OCI-LY1 (cell line): ENCODE measurements around the gene VPS4A.
"Not testable (repeated sequence)": the region's sequence is repeated elsewhere in the genome, so short reads cannot be mapped to it uniquely, and the experiment has no call there.

Experiments used
- H2AFZ ChIP-seq: fragments of 200-600 bp; sonication (generic), shearing (Covaris generic); 2 replicates; pipeline ENCODE4 v1.6.0; 2014; ENCODE audit warnings: antibody characterized with exemption, mild to moderate bottlenecking, low read length
- H3F3A ChIP-seq: fragments of 200-600 bp; sonication (generic), shearing (Covaris generic); 2 replicates; pipeline ENCODE4 v1.6.0; 2014; ENCODE audit warnings: mild to moderate bottlenecking, antibody characterized with exemption, low read length, moderate library complexity; ENCODE audit not compliant: insufficient read depth
- H3K27ac ChIP-seq: fragments of 200-600 bp; sonication (generic); 2 replicates; pipeline ENCODE4 v1.5.1; 2014; ENCODE audit warnings: low read length, mixed run types, mild to moderate bottlenecking, low read depth; ENCODE audit not compliant: poor library complexity, severe bottlenecking
- H3K27me3 ChIP-seq: fragments of 200-600 bp; sonication (generic); 2 replicates; pipeline ENCODE4 v1.6.0; 2014; ENCODE audit warnings: antibody characterized with exemption, mild to moderate bottlenecking, low read length, moderate library complexity; ENCODE audit not compliant: insufficient read depth
- H3K36me3 ChIP-seq: fragments of 200-600 bp; sonication (generic); 2 replicates; pipeline ENCODE4 v1.6.1; 2014; ENCODE audit warnings: mild to moderate bottlenecking, antibody characterized with exemption, low read length, moderate library complexity, mixed read lengths; ENCODE audit not compliant: insufficient read depth
- H3K4me1 ChIP-seq: fragments of 200-600 bp; sonication (generic); 2 replicates; pipeline ENCODE4 v1.5.1; 2014; ENCODE audit warnings: mild to moderate bottlenecking, low read length, moderate library complexity; ENCODE audit not compliant: insufficient read depth, severe bottlenecking
- H3K4me2 ChIP-seq: fragments of 200-600 bp; sonication (generic), shearing (Covaris generic); 2 replicates; pipeline ENCODE4 v1.6.1; 2014; ENCODE audit warnings: low read length
- H3K4me3 ChIP-seq: fragments of 200-600 bp; sonication (generic); 2 replicates; pipeline ENCODE4 v1.5.1; 2014; ENCODE audit warnings: low read length, low read depth, mild to moderate bottlenecking, mixed read lengths; ENCODE audit not compliant: poor library complexity, severe bottlenecking
- H3K79me2 ChIP-seq: fragments of 200-600 bp; shearing (Covaris generic); 2 replicates; pipeline ENCODE4 v1.6.1; 2016; ENCODE audit warnings: mixed run types, low read length, mixed read lengths; ENCODE audit not compliant: insufficient read depth
- H3K9ac ChIP-seq: fragments of 200-600 bp; sonication (generic), shearing (Covaris generic); 2 replicates; pipeline ENCODE4 v1.6.1; 2014; ENCODE audit warnings: mild to moderate bottlenecking, low read length, mixed read lengths
- H3K9me2 ChIP-seq: fragments of 200-600 bp; sonication (generic), shearing (Covaris generic); 2 replicates; pipeline ENCODE4 v1.6.1; 2014; ENCODE audit warnings: low read depth, mild to moderate bottlenecking, low read length, mixed read lengths
- H3K9me3 ChIP-seq: fragments of 200-600 bp; shearing (Covaris generic); 2 replicates; pipeline ENCODE4 v1.6.1; 2014; ENCODE audit warnings: low read length, mixed read lengths
- H4K20me1 ChIP-seq: fragments of 200-600 bp; sonication (generic), shearing (Covaris generic); 2 replicates; pipeline ENCODE4 v1.6.0; 2016; ENCODE audit warnings: mild to moderate bottlenecking, low read length; ENCODE audit not compliant: insufficient read depth
- EZH2 ChIP-seq: fragments of 200-600 bp; sonication (generic), shearing (Covaris generic); IDR thresholded peaks from 2 replicates; pipeline ENCODE4 v1.8.0; 2017; ENCODE audit warnings: borderline replicate concordance, mixed run types, mild to moderate bottlenecking, antibody characterized with exemption, low read length, moderate library complexity, mixed read lengths
- TF ChIP-seq, protein P1 (sequence below): fragments of 200-600 bp; sonication (generic), shearing (Covaris generic); IDR thresholded peaks from 2 replicates; pipeline ENCODE4 v1.5.1; 2017; ENCODE audit warnings: mild to moderate bottlenecking, antibody characterized with exemption, low read length, moderate library complexity, mixed read lengths

The VPS4A gene

DNA sequence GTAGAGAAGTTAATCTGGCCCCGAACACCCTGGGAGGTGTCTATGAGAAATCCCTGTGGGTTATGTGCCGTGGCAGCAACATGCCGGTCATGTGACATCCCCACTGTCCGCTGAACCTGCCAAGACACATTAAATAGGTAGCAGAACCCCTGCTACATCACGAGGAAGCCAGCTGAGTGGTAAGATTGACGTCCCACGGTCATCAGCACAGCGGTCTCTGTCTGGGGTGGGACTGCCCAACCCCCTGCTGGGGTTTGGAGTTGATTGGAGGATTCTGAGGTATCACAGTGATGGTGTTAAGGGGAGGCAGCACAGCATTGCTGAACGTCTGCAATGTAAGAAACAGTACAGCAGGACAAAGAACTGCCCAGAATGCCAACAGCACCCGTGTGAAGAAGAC lies 38.4 kb downstream of the VPS4A start:
- Histone ChIP-seq H3K4me1 (no peaks in the 10 kb centered on the region), H2AFZ (no peak overlapping the region), H3K9me2 (no peaks in the 10 kb centered on the region), H3F3A (no peaks in the 10 kb centered on the region), H3K9ac (no peak overlapping the region), H3K27me3 (no peaks in the 10 kb centered on the region), H3K4me3 (no peak overlapping the region), H3K4me2 (no peak overlapping the region), H3K27ac (no peak overlapping the region), H3K36me3 (peaks cover 12% of the 10 kb centered on the region), H3K79me2 (no peaks in the 10 kb centered on the region), H3K9me3 (no peaks in the 10 kb centered on the region), H4K20me1 (no peaks in the 10 kb centered on the region)
- no peak for TF ChIP-seq EZH2
- TF ChIP-seq, protein P1, sequence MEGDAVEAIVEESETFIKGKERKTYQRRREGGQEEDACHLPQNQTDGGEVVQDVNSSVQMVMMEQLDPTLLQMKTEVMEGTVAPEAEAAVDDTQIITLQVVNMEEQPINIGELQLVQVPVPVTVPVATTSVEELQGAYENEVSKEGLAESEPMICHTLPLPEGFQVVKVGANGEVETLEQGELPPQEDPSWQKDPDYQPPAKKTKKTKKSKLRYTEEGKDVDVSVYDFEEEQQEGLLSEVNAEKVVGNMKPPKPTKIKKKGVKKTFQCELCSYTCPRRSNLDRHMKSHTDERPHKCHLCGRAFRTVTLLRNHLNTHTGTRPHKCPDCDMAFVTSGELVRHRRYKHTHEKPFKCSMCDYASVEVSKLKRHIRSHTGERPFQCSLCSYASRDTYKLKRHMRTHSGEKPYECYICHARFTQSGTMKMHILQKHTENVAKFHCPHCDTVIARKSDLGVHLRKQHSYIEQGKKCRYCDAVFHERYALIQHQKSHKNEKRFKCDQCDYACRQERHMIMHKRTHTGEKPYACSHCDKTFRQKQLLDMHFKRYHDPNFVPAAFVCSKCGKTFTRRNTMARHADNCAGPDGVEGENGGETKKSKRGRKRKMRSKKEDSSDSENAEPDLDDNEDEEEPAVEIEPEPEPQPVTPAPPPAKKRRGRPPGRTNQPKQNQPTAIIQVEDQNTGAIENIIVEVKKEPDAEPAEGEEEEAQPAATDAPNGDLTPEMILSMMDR = no peak

DNA sequence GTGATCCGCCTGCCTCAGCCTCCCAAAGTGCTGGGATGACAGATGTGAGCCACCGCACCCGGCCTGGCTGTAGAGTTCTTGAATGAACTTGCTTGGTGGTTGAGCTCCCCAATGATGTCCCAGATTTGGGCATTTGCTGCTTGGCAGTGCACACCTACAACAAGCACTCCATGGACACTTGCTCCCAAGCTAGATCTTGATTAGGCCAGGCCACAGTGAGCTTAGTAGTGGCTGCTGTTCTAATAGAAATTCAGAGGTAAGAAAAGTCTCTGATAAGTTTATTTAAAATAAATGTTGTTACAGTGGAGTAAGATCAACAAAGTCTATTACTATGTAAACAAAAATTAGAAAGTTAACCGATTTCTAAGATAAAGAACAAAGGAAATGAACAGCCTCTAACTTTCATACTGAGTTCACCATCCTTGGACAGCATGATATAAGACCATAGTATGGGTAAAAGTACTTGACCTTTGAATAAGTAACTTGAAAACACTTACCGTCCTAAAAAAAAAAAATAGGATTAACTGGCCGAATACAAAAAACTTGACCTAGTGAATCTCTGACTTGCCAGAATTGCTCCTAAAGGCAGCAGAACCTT lies 39.5 kb downstream of the VPS4A start:
- no peak overlapping the region for H3K27ac ChIP-seq
- H3K9ac ChIP-seq = no peak overlapping the region
- H3K4me1 ChIP-seq = no peaks in the 10 kb centered on the region
- H3K79me2 ChIP-seq = no peaks in the 10 kb centered on the region
- H3K27me3 ChIP-seq = no peaks in the 10 kb centered on the region
- H3K9me2 ChIP-seq = no peaks in the 10 kb centered on the region
- H3K4me3 ChIP-seq = no peak overlapping the region
- H4K20me1 ChIP-seq = no peaks in the 10 kb centered on the region
- H2AFZ ChIP-seq = no peak overlapping the region
- no peaks in the 10 kb centered on the region for H3F3A ChIP-seq
- TF ChIP-seq, protein P1 = no peak
- TF ChIP-seq EZH2 = no peak
- H3K9me3 ChIP-seq = no peaks in the 10 kb centered on the region
- no peak overlapping the region for H3K4me2 ChIP-seq
- H3K36me3 ChIP-seq = peaks cover 19% of the 10 kb centered on the region

DNA sequence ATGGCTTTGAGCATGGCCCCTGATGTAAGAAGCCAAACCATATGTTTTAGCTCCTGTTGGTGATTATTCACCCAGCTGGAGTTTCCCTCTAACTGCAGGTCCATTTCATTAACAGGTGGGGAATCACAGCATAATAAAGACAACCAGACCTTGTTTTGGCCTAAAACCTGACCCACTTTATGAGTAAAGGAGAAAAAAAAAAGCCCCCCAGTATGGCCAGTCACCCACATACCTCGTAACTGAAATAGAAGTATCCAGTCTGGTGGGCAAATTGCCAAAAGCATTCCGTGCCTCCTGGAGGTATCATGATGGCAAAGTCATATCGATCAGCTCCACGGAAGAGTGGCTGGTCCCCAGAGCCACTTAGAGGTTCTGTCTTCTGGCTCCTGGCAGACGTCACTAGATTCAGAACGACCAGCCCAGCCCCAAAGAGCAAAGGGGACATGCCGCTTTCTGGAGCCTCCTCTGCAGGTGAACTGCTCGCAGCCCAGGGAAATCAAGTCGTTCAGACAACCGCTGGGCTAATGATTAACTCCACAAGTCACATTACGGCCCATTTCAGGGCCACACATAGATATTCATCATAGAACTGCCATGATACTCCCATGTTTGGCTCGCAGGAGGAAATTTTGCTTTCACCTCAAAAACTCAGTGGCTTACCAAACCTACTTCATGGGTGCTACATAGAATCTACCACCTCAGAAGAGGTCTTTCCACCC lies 40.3 kb downstream of the VPS4A start, which contains the start of gene TMED6:
TSS of gene TMED6 (minus strand) at position 478 of the 719 bp plus-strand sequence. CDS start at position 445, 33 bp downstream.
- no peak within 1 kb of the TSS for H3K4me2 ChIP-seq
- TF ChIP-seq, protein P1 = no peak
- no peak for TF ChIP-seq EZH2

DNA sequence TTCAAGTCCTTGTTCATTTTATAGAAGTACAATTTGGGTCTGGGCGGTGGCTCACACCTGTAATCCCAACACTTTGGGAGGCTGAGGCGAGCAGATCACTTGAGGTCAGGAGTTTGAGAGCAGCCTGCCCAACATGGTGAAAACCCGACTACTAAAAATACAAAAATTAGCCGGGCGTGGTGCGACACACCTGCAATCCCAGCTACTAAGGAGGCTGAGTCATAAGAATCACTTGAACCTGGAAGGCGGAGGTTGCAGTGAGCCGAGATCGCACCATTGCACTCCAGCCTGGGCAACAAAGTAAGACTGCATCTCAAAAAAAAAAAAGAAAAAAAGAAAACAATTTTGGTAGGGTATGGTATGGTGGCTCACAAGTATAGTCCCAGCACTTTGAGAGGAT lies 48.9 kb downstream of the VPS4A start:
- not testable (repeated sequence) for H3K27me3 ChIP-seq, H3K4me3 ChIP-seq, H3K9me2 ChIP-seq, H3K9ac ChIP-seq, H3K4me2 ChIP-seq, H3K9me3 ChIP-seq, H3F3A ChIP-seq, H3K79me2 ChIP-seq, H4K20me1 ChIP-seq, H3K27ac ChIP-seq, H3K4me1 ChIP-seq, H2AFZ ChIP-seq
- peaks cover 35% of the 10 kb centered on the region; the same call in 1 of the 2 replicates for H3K36me3 ChIP-seq

More for the DNA sequence above, 40.3 kb downstream of the VPS4A start, which contains the start of gene TMED6:
- Histone ChIP-seq H3K79me2 (no peaks in the 10 kb centered on the region), H3K4me1 (no peaks in the 10 kb centered on the region), H3K36me3 (peaks cover 26% of the 10 kb centered on the region), H3K9ac (no peak within 1 kb of the TSS), H3K9me2 (no peaks in the 10 kb centered on the region), H3F3A (no peaks in the 10 kb centered on the region), H3K9me3 (no peaks in the 10 kb centered on the region), H3K4me3 (no peak within 1 kb of the TSS), H4K20me1 (no peaks in the 10 kb centered on the region), H3K27ac (no peak within 1 kb of the TSS), H2AFZ (no peak within 1 kb of the TSS), H3K27me3 (no peaks in the 10 kb centered on the region)
